Measurements from ENCODE around the gene TCEAL6. TPM values are rescaled to one million over a fixed set of nuclear protein-coding genes. Genes with fewer than 3 reads are reported as not detected.

TCEAL6 gene
- total and polyA plus RNA-seq, 3 experiments from 2014 or later = not detected

Other genes starting within 250 kb of the TCEAL6 start
- 1 to 10 TPM; 3.2 to 4.4 TPM for gene ZMAT1, start 210.5 kb downstream of the TCEAL6 start, total RNA-seq
- 2.5 TPM for gene ZMAT1, start 210.5 kb downstream of the TCEAL6 start, polyA plus RNA-seq
- not detected for gene TCEAL2, start 16.8 kb downstream of the TCEAL6 start, total RNA-seq
- 0.33 TPM for gene TCEAL2, start 16.8 kb downstream of the TCEAL6 start, polyA plus RNA-seq
- gene BEX5, start 13.5 kb upstream of the TCEAL6 start, total RNA-seq = 1 to 10 TPM; 1.5 to 2.0 TPM
- gene BEX5, start 13.5 kb upstream of the TCEAL6 start, polyA plus RNA-seq = 5.8 TPM
- gene TCP11X1, start 72.8 kb upstream of the TCEAL6 start, total RNA-seq = not detected
- gene TCP11X1, start 72.8 kb upstream of the TCEAL6 start, polyA plus RNA-seq = not detected
- gene NXF2, start 104.7 kb upstream of the TCEAL6 start, total RNA-seq = not detected
- not detected for gene NXF2, start 104.7 kb upstream of the TCEAL6 start, polyA plus RNA-seq